DMS 273 (cell line): ENCODE data around the gene CDH2.

ENCODE experiments used
- DNase-seq: peaks from one replicate; lab custom pipeline; 2025; ENCODE audit not compliant: unreplicated experiment; lab: John Stamatoyannopoulos, UW

CDH2 gene

GRCh38 chr18:28045176-28045810 is 131.6 kb downstream of the CDH2 start:
- peak; percentile 9 for DNase-seq

DNA sequence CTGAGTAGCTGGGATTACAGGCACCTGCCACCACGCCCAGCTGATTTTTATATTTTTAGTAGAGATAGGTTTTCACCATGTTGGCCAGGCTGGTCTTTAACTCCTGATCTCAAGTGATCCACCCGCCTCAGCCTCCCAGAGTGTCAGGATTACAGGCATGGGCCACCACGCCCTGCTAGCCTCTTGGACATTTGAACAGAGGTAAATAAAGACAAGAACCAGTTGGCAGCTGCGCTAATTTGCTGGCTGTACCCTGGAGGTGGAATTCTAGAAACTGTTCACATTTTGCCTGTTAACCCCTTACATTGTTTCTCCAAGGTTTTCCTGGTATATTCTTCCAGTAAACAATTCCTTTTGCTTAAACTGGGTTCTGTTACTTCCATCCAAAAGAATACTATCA is 132.9 kb downstream of the CDH2 start:
- no peak for DNase-seq

DNA sequence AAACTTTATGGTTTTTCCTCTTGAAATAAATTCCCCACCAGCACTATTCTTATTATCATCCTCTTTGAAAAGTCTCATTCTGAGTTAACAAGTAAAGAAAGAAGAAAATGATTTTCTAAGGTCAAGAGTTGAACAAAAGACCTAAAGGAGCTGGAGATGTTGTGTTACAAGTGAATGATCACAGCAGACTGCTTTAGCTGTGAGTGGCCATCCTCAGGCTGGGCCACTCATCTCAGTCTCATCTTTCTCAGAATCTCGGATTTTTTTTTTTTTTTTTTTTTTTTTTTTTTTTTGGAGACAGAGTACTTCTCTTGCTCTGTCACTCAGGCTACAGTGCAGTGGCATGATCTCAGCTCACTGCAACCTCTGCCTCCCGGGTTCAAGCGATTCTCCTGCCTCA is 133.3 kb downstream of the CDH2 start:
- DNase-seq, result no peak

DNA sequence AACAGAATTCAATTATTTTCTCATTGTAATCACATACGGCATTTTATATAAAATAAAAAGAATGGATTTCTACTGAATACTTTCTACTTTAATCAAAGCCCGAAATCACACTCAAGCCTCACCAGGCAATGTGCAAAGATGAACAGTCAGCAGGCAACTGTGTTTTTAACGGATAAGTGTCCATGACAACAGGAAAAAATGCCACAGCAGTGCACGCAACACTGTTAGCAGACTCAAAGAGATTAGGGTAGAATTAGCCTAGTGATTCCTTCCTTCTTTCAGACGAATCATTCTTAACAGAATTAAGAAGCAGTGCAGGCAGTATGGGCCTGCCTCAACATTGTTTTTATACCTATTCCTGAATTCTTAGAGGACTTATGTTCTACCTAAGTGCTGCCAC is 135.6 kb downstream of the CDH2 start:
- no peak for DNase-seq

- no peak for DNase-seq
Observed at GRCh38 chr18:28040716-28041115, 136.2 kb downstream of the CDH2 start.

GRCh38 chr18:28040211-28040610 is 136.7 kb downstream of the CDH2 start:
- DNase-seq, result peak; percentile 5

GRCh38 chr18:28039691-28040090 is 137.2 kb downstream of the CDH2 start:
- DNase-seq, result no peak

DNA sequence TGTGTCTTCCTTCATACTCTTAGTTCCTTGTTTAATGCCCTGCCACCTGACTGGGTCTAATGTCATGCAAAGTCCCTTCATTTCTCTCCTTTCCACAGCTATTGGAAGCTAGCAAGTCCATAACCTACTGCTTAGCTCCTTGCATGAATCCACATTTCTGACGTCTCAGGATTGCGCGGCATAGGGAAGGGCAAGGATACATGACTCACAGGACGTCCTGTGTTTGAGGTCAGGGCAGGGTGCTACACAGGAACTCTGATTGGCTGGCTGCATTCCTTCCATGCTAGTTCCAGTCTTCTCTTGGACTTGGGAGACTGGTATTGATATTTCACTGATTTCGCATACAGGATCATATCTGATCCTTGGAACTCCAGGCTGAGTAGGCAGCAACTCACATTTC is 137.9 kb downstream of the CDH2 start:
- no peak for DNase-seq

GRCh38 chr18:28036488-28036887 is 140.4 kb downstream of the CDH2 start:
- no peak for DNase-seq

GRCh38 chr18:28034567-28034966 is 142.4 kb downstream of the CDH2 start:
- DNase-seq, result no peak

DNA sequence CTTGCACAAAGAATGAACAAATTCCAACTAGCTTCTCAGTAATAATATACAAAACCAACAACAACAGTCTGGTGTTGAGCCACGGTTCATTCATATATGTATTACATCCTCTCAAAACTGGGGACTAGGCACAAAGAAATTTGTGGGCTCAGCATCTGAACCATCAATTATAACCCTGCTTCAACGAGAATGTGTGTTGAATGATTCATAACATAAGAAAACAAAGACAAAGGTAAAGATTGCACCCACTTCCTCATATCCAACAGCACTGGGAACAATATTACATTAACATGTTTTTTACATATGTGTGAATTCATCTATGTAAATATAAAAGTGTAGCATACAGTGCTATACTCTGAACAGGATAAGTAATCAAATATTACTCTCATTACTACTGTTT is 144.8 kb downstream of the CDH2 start:
- no peak for DNase-seq

DNA sequence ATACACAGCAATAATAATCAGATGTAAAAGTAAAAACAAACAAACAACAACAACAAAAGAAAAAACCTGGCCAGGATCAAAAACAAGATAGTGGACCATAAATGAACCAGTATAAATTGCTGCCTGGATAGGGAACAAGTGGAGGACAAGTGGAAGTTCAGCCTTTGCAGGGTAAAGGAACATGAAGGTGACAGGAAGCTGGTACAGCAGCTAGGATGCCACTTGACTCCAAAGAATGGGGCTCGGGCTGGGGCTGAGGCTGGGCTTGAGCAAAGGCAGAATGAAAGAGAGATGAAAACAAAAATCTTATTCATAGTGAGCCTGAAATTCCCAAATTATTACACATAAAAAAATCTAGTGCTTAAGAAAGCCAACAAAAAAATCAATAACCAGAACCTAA is 146.5 kb downstream of the CDH2 start:
- DNase-seq, result no peak

DNA sequence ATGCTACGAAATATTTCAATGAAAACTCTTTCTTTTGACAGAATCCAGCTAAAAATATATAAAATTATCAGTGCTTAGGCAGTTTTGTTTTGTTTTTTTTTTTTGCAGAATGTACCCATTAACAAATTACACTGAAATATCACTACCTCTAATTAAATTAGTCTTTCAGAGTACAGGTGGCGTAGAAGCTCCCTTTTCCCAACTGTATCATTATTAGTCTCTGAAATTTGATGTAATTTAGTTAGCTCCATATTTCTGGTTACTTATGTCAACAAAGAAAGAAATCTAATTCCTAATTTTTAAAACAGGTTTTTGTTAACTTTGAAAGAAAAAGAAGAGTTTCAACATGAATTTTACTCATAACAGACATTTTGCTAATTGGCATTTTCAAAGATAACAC is 149.2 kb downstream of the CDH2 start:
- DNase-seq, result no peak

GRCh38 chr18:28019425-28020108 is 157.4 kb downstream of the CDH2 start:
- no peak for DNase-seq

GRCh38 chr18:28018351-28018750 is 158.6 kb downstream of the CDH2 start:
- DNase-seq, result no peak

DNA sequence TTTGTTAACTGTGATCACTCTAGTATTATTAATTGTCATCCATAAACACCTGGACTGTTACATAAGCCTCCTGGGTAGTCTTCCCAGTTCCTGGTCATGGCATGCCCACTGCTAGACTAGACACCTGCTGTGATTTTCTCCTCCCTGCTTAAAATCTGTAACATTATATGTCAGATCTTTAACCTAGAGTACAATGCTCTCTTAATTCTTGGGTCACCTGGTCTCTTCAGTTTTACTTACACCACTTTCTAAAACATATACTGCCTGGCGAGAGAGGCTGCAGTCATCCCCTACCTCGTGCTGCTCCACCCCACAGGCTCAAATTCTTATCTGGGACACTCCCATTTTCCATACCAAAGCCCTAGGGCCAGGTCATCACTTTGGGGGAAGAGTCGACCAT is 161.3 kb downstream of the CDH2 start:
- peak; percentile 14 for DNase-seq

DNA sequence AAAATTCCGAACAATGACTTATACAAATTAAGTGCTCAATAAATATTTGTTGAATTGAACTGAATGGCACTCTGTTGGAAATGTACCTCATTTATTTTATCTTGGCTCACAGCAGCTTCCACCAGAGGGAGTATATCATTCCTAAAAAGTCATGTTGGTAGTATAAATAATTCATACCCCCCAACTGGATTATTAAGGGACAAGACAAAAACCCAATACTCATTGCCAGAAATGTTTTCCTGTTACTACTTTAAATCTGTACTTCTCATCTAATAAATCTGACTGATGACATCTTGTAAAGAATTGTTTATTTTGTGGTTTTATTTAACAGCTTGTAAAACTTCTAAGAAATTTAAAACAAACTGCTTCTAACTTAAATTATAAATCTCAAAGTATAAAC is 163.9 kb downstream of the CDH2 start:
- peak; percentile 42 for DNase-seq

- no peak for DNase-seq
Observed at GRCh38 chr18:28012336-28012735, 164.6 kb downstream of the CDH2 start.

DNA sequence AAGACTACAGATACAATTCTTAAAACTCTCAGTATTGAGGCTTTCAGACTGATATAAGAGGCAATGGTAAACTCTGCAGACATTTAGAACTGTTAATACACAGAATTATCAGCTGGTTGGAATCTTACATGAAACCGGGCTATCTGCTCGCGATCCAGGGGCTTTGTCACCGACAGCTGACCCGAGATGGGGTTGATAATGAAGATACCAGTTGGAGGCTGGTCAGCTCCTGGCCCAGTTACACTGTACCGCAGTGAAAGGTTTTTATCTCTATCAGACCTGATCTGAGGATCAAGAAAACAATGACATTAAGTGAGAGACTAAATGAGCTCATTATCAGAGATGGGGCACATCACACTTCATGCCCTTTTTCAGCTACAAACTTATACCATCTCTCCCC is 167.3 kb downstream of the CDH2 start:
- no peak for DNase-seq

DNA sequence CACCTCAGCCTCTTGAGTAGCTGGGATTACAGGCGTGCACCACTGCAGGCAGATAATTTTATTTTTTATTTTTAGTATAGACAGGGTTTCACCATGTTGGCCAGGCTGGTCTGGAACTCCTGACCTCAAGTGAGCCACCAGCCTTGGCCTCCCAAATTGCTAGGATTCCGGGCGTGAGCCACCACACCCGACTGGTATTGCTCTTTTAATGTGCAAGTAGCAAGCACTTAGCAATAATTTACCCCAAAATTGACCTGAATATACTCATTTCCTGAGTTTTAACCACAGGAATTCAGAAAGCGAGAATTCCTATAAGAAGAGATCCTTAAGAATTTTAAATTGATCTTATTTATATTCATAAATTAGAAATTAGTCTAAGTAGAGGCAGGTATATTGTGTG is 169.1 kb downstream of the CDH2 start:
- no peak for DNase-seq

GRCh38 chr18:28005164-28005563 is 171.8 kb downstream of the CDH2 start:
- DNase-seq, result no peak

DNA sequence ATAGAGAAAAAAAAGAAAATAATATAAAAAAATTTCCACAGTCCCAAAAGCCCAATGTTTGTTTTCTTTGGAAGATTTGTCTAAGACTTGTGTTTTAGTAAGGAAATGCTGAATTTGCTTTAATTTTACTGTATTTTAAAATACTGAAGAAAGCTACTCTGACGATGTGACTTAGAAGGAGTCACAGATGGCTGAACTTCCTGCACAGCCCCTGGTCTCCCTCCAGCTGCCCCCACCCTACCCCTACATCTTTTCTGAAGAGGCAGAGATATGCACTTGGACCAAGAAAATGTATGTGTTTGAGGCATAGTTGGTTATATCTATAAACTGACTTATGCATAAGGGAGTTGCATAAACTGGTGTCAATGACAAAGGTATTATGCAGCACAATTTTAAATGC is 172.3 kb downstream of the CDH2 start:
- DNase-seq, result no peak

GRCh38 chr18:28003451-28003850 is 173.5 kb downstream of the CDH2 start:
- DNase-seq, result no peak
